IPS-18c (cell line): ENCODE data around the gene FRMD4A.

ENCODE experiments used
- H3K4me3 ChIP-seq: 2 replicates; pipeline ENCODE4 v1.7.0; 2013; ENCODE audit warnings: low read depth, mild to moderate bottlenecking, low read length, moderate library complexity; ENCODE audit not compliant: insufficient read depth
- H3K9me3 ChIP-seq: one replicate; pipeline ENCODE4 v1.6.1; 2013; ENCODE audit warnings: mild to moderate bottlenecking, low read length, moderate library complexity; ENCODE audit not compliant: control insufficient read depth, insufficient read depth

FRMD4A gene

DNA sequence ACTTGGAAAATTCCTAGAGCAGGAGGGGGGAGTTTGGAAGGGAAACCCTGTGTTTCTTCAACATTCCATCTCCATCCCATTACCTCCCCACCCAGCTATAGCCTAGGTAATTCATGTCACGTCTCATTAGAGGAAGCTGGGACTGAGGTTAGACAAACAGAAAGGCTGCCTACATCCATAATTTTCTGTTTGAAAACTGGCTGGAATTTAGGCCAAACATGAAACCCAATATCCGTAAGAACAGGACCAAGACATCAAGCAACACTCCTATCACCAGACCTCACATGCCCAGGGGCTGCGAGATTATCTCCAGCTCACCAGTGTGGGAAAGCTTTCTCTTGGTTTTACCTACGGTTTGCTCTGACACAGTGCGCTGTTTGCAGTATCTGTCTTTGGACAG lies 316.3 kb downstream of the FRMD4A start:
- H3K4me3 ChIP-seq = no peak overlapping the region

DNA sequence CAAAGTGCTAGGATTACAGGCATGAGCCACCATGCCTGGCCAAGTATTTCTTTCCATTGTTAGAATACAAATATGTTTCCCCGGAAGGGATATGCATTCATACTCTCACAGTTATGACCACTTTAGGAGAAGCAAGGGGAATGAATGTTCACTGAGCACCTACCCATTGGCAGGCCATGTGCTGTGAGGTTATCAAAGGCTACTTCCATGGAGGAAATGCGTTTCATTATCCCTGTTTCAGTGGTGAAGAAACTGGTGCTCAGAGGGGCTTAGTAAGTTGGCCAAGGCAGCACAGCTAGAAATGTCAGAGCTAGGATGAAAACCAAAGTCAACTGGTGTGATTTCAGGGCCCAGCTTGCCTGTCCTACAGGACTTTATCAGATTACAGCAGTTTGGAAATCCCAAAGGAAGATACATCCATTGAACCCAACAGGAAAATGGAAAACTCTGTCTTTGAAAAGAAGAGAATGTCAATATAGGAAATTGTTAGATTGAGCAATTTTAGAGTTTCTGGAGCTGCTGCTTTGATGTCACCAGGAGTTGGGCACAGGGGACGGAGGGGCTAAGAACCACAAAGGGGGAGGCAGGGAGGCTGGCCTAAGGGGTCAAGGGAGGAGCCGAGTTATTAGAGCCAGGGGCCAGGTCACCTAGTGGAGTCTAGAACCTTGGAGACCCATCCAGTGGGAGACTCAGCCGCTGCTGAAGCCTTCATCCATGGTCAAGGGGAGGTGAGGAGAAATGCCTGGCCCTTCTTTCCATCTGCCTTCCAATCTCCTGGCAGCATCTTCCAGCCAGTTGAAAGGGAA lies 319.8 kb downstream of the FRMD4A start:
- no peak overlapping the region for H3K4me3 ChIP-seq

More for the DNA sequence above, 316.3 kb downstream of the FRMD4A start:
- no peaks in the 10 kb centered on the region for H3K9me3 ChIP-seq

GRCh38 chr10:14010101-14010558 lies 320.6 kb downstream of the FRMD4A start:
- no peak overlapping the region for H3K4me3 ChIP-seq

More for the DNA sequence above, 319.8 kb downstream of the FRMD4A start:
- no peaks in the 10 kb centered on the region for H3K9me3 ChIP-seq

GRCh38 chr10:14009371-14010100 lies 321.2 kb downstream of the FRMD4A start:
- Histone ChIP-seq H3K4me3 (no peak overlapping the region), H3K9me3 (no peaks in the 10 kb centered on the region)

More at GRCh38 chr10:14010101-14010558, 320.6 kb downstream of the FRMD4A start:
- H3K9me3 ChIP-seq = no peaks in the 10 kb centered on the region

- Histone ChIP-seq H3K4me3 (no peak overlapping the region), H3K9me3 (no peaks in the 10 kb centered on the region)
These were observed 322.0 kb downstream of the FRMD4A start for GRCh38 chr10:14008740-14009080.

DNA sequence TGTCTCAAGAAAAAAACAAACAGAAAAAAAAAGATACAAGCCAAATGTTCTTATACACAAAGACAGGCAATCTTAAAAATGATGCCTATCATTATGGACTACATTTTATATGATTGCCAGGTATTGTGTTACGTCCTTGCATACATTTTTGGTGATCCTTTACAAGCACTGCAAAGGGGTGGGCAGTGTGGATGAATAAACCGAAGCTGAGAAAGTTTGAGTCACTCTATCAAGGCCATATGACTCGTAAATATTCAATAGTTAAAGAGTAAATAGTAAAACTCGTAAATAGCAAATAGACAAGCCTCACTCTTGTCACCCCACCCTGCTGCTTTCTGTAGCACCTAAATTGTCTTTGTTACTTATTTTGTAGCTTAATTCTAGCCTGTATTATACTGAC lies 326.2 kb downstream of the FRMD4A start:
- Histone ChIP-seq H3K9me3 (no peaks in the 10 kb centered on the region), H3K4me3 (no peak overlapping the region)

DNA sequence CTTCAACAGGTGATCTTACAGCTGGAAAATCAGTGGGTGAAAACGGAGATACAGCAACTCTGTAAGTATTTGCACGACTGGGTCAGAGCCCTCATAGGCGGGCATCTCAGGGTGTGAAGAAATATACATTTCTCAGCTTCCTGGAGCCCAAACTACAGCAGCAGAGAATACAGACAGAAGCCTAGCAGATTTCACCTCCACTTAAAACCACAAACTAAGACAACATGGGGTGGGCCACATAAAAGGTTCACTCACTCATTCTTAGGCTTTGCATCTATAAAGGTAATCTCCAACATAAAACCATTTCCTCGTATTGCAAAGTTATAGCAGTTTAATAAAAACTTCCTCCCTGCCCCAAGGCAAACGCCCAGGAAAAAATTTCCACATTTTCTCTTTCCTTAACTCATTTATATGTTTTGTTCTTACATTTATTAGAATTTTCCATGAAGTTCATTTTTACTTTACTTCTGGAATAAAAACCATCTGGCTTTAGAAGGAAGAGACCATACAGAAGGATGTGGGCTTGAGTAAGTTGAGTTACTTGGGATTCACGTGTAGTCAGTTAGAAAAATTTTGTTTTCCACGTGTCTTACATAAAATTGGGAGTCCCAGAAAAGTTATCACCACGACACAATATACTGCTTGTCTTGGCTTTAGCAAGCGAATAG lies 327.1 kb downstream of the FRMD4A start:
- no peak overlapping the region for H3K4me3 ChIP-seq
- H3K9me3 ChIP-seq = no peaks in the 10 kb centered on the region

GRCh38 chr10:14001298-14002040 lies 329.3 kb downstream of the FRMD4A start:
- Histone ChIP-seq H3K9me3 (no peaks in the 10 kb centered on the region), H3K4me3 (no peak overlapping the region)

DNA sequence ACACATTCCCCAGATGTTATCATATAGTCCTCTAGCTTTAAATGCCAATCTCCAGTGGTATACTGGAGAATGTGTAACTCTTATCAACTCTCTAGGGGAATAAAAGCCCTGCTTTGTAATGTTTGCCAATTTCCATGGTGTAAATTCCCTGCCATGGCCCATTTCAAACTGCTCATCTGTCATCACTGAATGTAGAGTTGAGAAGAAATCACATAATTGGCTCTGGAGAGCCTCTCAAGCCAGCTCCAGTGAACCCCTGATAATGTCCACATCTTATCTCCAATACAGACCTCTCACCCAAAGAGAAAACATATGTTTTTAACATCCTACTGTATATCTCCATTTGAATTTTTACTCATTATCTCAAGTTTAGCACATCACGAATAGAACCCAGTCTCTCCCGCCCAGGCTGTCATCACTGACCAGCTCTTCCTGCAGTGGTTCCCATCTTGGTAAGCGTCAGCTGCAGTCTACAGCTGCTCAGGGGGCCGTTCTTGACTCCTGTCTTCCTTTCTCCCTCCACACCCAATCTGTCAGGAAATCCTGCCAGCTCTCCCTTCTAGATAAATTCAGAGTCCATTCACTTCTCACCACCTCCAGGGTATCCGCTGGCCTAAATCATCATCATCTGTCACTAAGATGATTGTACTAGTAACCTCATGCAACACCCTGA lies 332.4 kb downstream of the FRMD4A start:
- no peaks in the 10 kb centered on the region for H3K9me3 ChIP-seq

GRCh38 chr10:13997650-13998049 lies 333.1 kb downstream of the FRMD4A start:
- Histone ChIP-seq H3K4me3 (no peak overlapping the region), H3K9me3 (no peaks in the 10 kb centered on the region)

More for the DNA sequence above, 332.4 kb downstream of the FRMD4A start:
- no peak overlapping the region for H3K4me3 ChIP-seq

- no peak overlapping the region for H3K4me3 ChIP-seq
These were observed 335.8 kb downstream of the FRMD4A start for GRCh38 chr10:13994932-13995331.

DNA sequence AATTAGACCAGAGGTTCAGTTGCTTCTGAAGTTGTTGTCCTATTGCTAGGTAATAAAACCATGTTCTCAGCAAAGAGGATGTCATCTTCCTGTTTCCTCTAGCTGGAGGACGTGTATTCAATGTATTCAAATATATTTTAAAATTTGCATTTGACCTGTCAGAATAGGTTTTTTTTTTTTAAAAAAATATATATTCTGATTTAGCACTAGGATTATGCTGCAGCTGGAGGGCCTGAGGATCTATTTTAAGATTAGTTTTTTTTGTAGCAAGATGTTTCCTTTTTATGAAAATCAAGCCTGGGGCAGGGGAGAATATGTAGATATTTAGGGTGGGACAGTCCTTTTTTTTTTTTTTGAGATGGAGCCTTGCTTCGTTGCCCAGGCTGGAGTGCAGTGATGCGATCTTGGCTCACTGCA lies 337.0 kb downstream of the FRMD4A start:
- Histone ChIP-seq H3K9me3 (no peaks in the 10 kb centered on the region), H3K4me3 (no peak overlapping the region)

More at GRCh38 chr10:13994932-13995331, 335.8 kb downstream of the FRMD4A start:
- H3K9me3 ChIP-seq = no peaks in the 10 kb centered on the region

GRCh38 chr10:13993169-13993568 lies 337.6 kb downstream of the FRMD4A start:
- Histone ChIP-seq H3K9me3 (no peaks in the 10 kb centered on the region), H3K4me3 (no peak overlapping the region)

DNA sequence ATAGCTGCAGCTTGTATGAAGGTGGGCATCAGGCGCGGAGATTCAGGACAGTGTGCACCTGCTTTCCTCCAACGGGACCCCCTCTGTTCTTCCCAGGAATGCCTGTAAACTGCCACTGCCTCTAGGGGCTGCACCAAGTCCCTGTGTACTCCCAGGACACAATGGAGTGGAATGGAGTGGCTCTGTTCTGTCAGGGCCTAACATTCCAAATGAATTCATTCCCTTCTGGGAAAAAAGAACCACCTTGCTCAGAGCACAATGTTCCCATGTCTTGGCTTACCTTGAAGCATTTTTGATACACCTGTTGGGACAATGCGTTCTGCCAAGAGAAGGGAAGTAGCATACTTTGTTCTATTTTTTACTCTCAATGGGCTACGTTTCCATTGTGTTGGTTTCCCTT lies 339.4 kb downstream of the FRMD4A start:
- no peak overlapping the region for H3K4me3 ChIP-seq
- no peaks in the 10 kb centered on the region for H3K9me3 ChIP-seq

DNA sequence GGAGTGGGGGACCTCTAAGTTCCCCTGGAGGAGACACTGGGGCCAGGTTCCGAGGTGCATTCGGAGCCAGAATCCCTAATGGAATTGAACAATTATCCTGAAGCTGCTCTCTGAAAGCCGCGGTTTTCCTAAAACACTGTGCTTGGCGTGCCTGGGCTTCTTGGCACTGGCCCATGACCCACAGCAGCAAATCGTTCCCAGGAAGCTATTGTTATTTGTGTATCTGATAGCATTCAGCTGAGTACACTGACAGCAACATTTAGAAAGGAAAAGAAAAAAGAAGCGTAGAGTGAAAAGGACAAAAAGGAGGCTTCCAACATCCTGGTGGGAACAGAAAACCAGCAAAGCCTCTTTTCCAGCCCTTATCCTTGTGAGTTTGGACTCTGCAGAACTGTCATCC lies 339.8 kb downstream of the FRMD4A start:
- Histone ChIP-seq H3K4me3 (no peak overlapping the region), H3K9me3 (no peaks in the 10 kb centered on the region)

DNA sequence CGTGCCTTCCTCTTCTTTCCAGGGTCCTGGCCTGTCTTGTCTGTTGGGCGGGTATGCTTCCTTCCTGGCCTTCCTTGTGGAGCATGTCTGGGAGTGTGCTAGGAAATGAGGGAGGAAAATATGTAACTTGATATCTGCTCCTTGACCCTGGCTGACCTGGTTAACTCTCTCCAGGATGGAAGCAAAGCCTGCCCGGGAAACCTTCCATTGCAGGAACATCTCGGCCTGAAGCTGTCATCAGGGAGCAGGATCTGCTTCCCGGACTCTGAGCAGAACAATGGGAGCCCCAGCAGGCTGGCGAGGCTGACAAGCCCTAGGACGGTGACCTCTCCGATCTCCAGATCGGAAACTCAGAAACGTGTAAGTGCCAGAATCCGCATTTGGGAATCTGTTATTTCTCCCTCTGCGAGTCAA lies 340.3 kb downstream of the FRMD4A start:
- H3K4me3 ChIP-seq = no peak overlapping the region
- no peaks in the 10 kb centered on the region for H3K9me3 ChIP-seq

- Histone ChIP-seq H3K4me3 (no peak overlapping the region), H3K9me3 (no peaks in the 10 kb centered on the region)
These were observed 341.1 kb downstream of the FRMD4A start for GRCh38 chr10:13989616-13990015.
